GM13976 (cell line): ENCODE data around the gene ZNG1B.
"Not testable (repeated sequence)": the region's sequence is repeated elsewhere in the genome, so short reads cannot be mapped to it uniquely, and the experiment has no call there.

Experiments
- DNase-seq: peaks from one replicate; pipeline ENCODE4 v3.0.0; 2012; ENCODE audit warnings: low spot score
- in situ Hi-C: fragments of 300-500 bp; cut with MboI; formaldehyde crosslinking; loops from one replicate; pipeline ENCODE4 v1.12.0; 2022; ENCODE audit warnings: low sequenced_read_pairs, mixed read lengths, inconsistent platforms; ENCODE audit not compliant: unreplicated experiment

The ZNG1B gene

GRCh38 chr2:113498365-113498764, 60.9 kb downstream of the ZNG1B start, which contains the start of gene FOXD4L1:
FOXD4L1 (plus strand) TSS chr2:113498665; CDS start chr2:113499257, 592 bp downstream.
- DNase-seq, in situ Hi-C loops: not testable (repeated sequence)

GRCh38 chr2:113499019-113499885, 61.8 kb downstream of the ZNG1B start:
- DNase-seq, in situ Hi-C loops: not testable (repeated sequence)

GRCh38 chr2:113499886-113500722, 62.6 kb downstream of the ZNG1B start:
- in situ Hi-C loops, DNase-seq: not testable (repeated sequence)

- in situ Hi-C loops = not testable (repeated sequence)
These were observed 63.2 kb downstream of the ZNG1B start for GRCh38 chr2:113500723-113501038.

GRCh38 chr2:113502216-113503093, 65.0 kb downstream of the ZNG1B start:
- in situ Hi-C loops = not testable (repeated sequence)
- DNase-seq = peak; percentile 3

More at GRCh38 chr2:113500723-113501038, 63.2 kb downstream of the ZNG1B start:
- not testable (repeated sequence) for DNase-seq

- DNase-seq = peak; percentile 36
- in situ Hi-C loops = not testable (repeated sequence)
These were observed 65.9 kb downstream of the ZNG1B start for GRCh38 chr2:113503094-113504042.

- DNase-seq, in situ Hi-C loops: not testable (repeated sequence)
These were observed 66.6 kb downstream of the ZNG1B start for GRCh38 chr2:113504081-113504480.

GRCh38 chr2:113507394-113508140, 70.1 kb downstream of the ZNG1B start:
- in situ Hi-C loops, DNase-seq: not testable (repeated sequence)

- in situ Hi-C loops, DNase-seq: not testable (repeated sequence)
These were observed 70.7 kb downstream of the ZNG1B start for GRCh38 chr2:113508187-113508586.

- DNase-seq, in situ Hi-C loops: not testable (repeated sequence)
These were observed 73.4 kb downstream of the ZNG1B start for GRCh38 chr2:113510913-113511312.

- DNase-seq, in situ Hi-C loops: not testable (repeated sequence)
These were observed 74.4 kb downstream of the ZNG1B start for GRCh38 chr2:113511859-113512258.

GRCh38 chr2:113515457-113515856, 78.0 kb downstream of the ZNG1B start:
- in situ Hi-C loops, DNase-seq: not testable (repeated sequence)

GRCh38 chr2:113515995-113516394, 78.5 kb downstream of the ZNG1B start:
- in situ Hi-C loops, DNase-seq: not testable (repeated sequence)

GRCh38 chr2:113517025-113517424, 79.5 kb downstream of the ZNG1B start:
- in situ Hi-C loops, DNase-seq: not testable (repeated sequence)

- in situ Hi-C loops, DNase-seq: not testable (repeated sequence)
These were observed 83.3 kb downstream of the ZNG1B start for GRCh38 chr2:113520837-113521236.

- DNase-seq, in situ Hi-C loops: not testable (repeated sequence)
These were observed 84.0 kb downstream of the ZNG1B start for GRCh38 chr2:113521492-113521891.
